Astrocyte of the cerebellum (primary cell): ENCODE data around the gene ITPR3.

ENCODE experiments used
- DNase-seq: peaks from one replicate; pipeline ENCODE4 v3.0.0-alpha.2; 2011; ENCODE audit warnings: low read depth
- H3K4me3 ChIP-seq: 2 replicates; pipeline ENCODE4 v1.5.1; 2011; ENCODE audit warnings: mild to moderate bottlenecking, low read depth, low read length, moderate library complexity
- CTCF ChIP-seq: IDR thresholded peaks from 2 replicates; pipeline ENCODE4 v1.5.1; 2012; ENCODE audit warnings: low read length, low read depth, moderate library complexity, mild to moderate bottlenecking; ENCODE audit errors: missing control alignments
- in situ Hi-C: cut with HindIII; loops from 2 replicates; pipeline ENCODE4 v1.10.0; 2017; ENCODE audit warnings: low sequenced_read_pairs

ITPR3 gene

GRCh38 chr6:33633084-33633461 is 12.0 kb downstream of the ITPR3 start:
- no peak for TF ChIP-seq CTCF
- in situ Hi-C loops, result no loop called here
- H3K4me3 ChIP-seq, result peak overlapping the region; percentile 35
- no peak for DNase-seq

DNA sequence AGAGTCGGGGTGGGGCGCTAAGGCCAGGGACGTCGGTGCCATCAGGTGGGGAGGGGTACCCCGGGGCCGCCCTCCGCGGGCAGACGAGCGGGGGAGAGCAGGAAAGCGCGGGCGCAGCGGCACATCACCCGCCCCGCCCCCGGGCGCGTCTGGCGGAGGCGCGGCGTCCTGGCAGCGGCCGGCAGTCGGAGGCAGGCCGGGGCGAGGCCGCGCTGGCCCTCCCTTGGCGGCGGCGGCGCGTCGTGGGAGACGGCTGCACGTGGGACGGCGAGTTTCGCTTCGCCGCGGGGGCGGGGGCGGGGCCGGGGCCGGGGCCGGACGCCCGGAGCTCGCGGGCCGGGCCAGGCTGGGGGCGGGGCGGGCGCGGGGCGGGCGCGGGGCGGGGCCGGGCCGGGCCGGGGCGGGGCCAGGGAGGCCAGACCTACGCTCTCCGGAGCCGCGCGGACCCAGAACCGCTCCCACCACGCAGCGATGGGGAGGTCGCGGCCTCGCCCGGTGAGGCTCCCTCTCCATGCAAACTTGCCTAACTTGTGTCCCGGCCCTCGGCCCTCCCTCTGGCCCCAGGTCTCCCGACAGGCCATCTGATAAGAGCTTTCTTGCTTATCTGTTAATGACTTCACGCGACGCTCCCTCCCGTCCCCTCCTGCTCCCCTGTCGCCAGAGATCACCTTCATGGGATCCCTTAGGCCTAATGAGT is 12.5 kb downstream of the ITPR3 start:
- no peak for DNase-seq
- in situ Hi-C loops, result no loop called here
- H3K4me3 ChIP-seq, result peak overlapping the region; percentile 40
- TF ChIP-seq CTCF, result no peak

DNA sequence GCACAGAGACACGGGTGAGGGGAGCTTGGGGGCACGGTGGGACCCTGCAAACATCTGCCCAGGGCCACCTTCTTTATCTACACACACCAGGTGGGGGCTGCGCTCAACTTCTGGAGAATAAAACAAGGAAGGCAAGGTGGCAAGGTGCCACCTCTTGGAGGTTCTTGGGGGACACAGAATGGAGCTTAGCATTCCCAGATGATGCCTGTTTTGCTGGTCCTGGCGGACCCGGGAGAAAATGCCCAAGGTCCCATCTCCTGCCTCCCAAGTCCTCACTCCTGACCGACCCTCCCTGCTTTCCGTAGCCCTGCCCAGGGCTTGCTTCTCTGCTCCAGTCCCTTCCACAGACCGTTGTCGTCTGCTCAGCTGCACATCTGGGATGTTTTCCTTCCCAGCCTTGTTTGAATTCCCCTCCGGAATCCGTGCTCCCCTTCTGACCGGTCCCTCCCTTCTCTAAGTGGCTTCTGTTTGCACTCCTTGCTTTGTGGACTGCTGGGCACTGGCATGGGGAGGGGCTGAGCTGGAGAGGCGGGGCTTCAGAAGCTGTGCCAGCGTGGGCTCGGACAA is 13.1 kb downstream of the ITPR3 start:
- TF ChIP-seq CTCF, result no peak
- DNase-seq, result no peak
- peak overlapping the region; percentile 40 for H3K4me3 ChIP-seq
- in situ Hi-C loops, result no loop called here

- H3K4me3 ChIP-seq, result no peak overlapping the region
- TF ChIP-seq CTCF, result no peak
- in situ Hi-C loops, result no loop called here
- no peak for DNase-seq
Measured at GRCh38 chr6:33634946-33635345, 13.8 kb downstream of the ITPR3 start.

DNA sequence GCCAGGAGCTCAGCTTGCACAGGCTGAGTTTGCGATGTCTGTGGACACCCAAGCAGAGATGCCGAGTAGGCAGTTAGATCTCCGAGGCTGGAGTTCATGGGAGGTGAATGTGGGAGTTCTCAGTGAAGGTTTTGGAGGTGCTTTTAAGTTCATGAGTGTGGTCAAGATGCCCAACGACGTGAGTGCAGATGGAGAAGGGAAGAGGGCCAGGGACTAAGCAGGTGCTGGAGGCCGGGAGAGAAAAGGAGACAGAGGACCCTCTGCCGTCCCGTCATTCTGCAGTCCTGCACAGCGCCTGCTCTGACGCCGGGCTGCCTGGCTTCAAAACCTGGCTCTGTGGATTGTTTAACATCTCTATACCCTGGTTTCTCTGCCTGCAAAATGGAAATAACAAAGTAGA is 15.5 kb downstream of the ITPR3 start:
- in situ Hi-C loops, result no loop called here
- no peak for DNase-seq
- H3K4me3 ChIP-seq, result no peak overlapping the region
- TF ChIP-seq CTCF, result no peak

- DNase-seq, result no peak
- H3K4me3 ChIP-seq, result no peak overlapping the region
- in situ Hi-C loops, result no loop called here
- no peak for TF ChIP-seq CTCF
Measured at GRCh38 chr6:33638556-33638955, 17.4 kb downstream of the ITPR3 start.
